Keratinocyte (primary cell): ENCODE measurements around the gene CLDN6. TPM values are rescaled to one million over a fixed set of nuclear protein-coding genes. Genes with fewer than 3 reads are reported as not detected.

Experiments
- DNase-seq: peaks from one replicate; pipeline ENCODE4 v3.0.0-alpha.2; 2011; ENCODE audit warnings: low read depth, missing footprints, low spot score
- FAIRE-seq: peaks from 2 replicates; lab custom pipeline; 2011; peaks lifted over from hg19 to GRCh38; lab: Jason Lieb, UNC
- H2AFZ ChIP-seq: 2 replicates; pipeline ENCODE4 v1.6.0; 2012; ENCODE audit warnings: low read length, control low read depth, inconsistent platforms; ENCODE audit not compliant: control insufficient read depth
- H3K27ac ChIP-seq: 2 replicates; pipeline ENCODE4 v1.5.1; 2011; ENCODE audit warnings: low read length; ENCODE audit not compliant: control insufficient read depth, insufficient read depth
- H3K27me3 ChIP-seq: 3 replicates; pipeline ENCODE4 v1.6.0; 2011; ENCODE audit warnings: low read length; ENCODE audit not compliant: control insufficient read depth, insufficient read depth; ENCODE audit errors: extremely low read depth
- H3K36me3 ChIP-seq, 2 experiments: 2 replicates in 1 of 2; 3 replicates in 1 of 2; pipeline ENCODE4 v1.5.1; 2011; ENCODE audit warnings: low read length in 2 of 2, mild to moderate bottlenecking in 1 of 2; ENCODE audit not compliant: control insufficient read depth in 2 of 2, insufficient read depth in 2 of 2; ENCODE audit errors: extremely low read depth in 1 of 2
- H3K4me1 ChIP-seq: 3 replicates; pipeline ENCODE4 v1.5.1; 2011; ENCODE audit warnings: low read length; ENCODE audit not compliant: control insufficient read depth, insufficient read depth; ENCODE audit errors: extremely low read depth
- H3K4me2 ChIP-seq: 3 replicates; pipeline ENCODE4 v1.6.0; 2011; ENCODE audit warnings: low read depth, low read length; ENCODE audit not compliant: control insufficient read depth, insufficient read depth; ENCODE audit errors: extremely low read depth
- H3K4me3 ChIP-seq, 3 experiments: fragments of 200-600 bp in 1 of 3; sonication (generic) in 1 of 3; 2 replicates in 2 of 3; 3 replicates in 1 of 3; pipeline ENCODE4 v1.5.1; 2011 to 2016; ENCODE audit warnings: low read length in 3 of 3, mild to moderate bottlenecking in 3 of 3, control low read depth in 2 of 3, inconsistent platforms in 1 of 3, low read depth in 1 of 3, mixed read lengths in 1 of 3, mixed run types in 1 of 3, moderate library complexity in 1 of 3; ENCODE audit not compliant: control insufficient read depth in 2 of 3, insufficient read depth in 2 of 3; ENCODE audit errors: extremely low read depth in 1 of 3
- H3K79me2 ChIP-seq: 2 replicates; pipeline ENCODE4 v1.6.0; 2012; ENCODE audit warnings: low read length; ENCODE audit not compliant: control insufficient read depth, insufficient read depth
- H3K9ac ChIP-seq: 3 replicates; pipeline ENCODE4 v1.6.0; 2011; ENCODE audit warnings: low read length; ENCODE audit not compliant: control insufficient read depth, insufficient read depth; ENCODE audit errors: extremely low read depth
- H3K9me1 ChIP-seq: 3 replicates; pipeline ENCODE4 v1.6.0; 2011; ENCODE audit warnings: low read length; ENCODE audit not compliant: control insufficient read depth, insufficient read depth; ENCODE audit errors: extremely low read depth
- H3K9me3 ChIP-seq: 2 replicates; pipeline ENCODE4 v1.5.1; 2012; ENCODE audit warnings: low read depth, low read length; ENCODE audit not compliant: control insufficient read depth
- H4K20me1 ChIP-seq: 3 replicates; pipeline ENCODE4 v1.6.0; 2011; ENCODE audit warnings: low read length; ENCODE audit not compliant: control insufficient read depth, insufficient read depth; ENCODE audit errors: extremely low read depth
- EZH2 ChIP-seq: IDR thresholded peaks from one replicate; pipeline ENCODE4 v1.6.1; 2012; ENCODE audit warnings: inconsistent platforms, mild to moderate bottlenecking, low read length, moderate library complexity
- dilution Hi-C: fragments of 300-500 bp; cut with MboI; formaldehyde crosslinking; loops from one replicate; pipeline ENCODE4 v1.7.0; 2020; ENCODE audit warnings: low sequenced_read_pairs; ENCODE audit not compliant: extremely low pct_ligation_motif_present
- polyA plus RNA-seq, 5 experiments: library from polyadenylated mRNA; depleted of rRNA in 3 of 5; stranded (reverse) in 3 of 5; stranded (forward) in 1 of 5; unstranded in 1 of 5; fragments of >200 nt; gene quantifications; 1 replicate in 1 of 5; 2 replicates in 3 of 5; 3 replicates in 1 of 5; pipeline versions ENCODE4 v1.2.1 to v1.2.3, GENCODE V29; 2011 to 2012; ENCODE audit warnings: missing spikeins in 2 of 5, low read depth in 1 of 5, low replicate concordance in 1 of 5
- TF ChIP-seq, protein P1 (sequence below), 3 experiments: IDR thresholded peaks in 1 of 3; conservative IDR thresholded peaks in 1 of 3; optimal IDR thresholded peaks in 1 of 3; 2 replicates in 2 of 3; 3 replicates in 1 of 3; pipeline versions ENCODE3 to v1.5.1; 2011; ENCODE audit warnings: low read length in 3 of 3, mild to moderate bottlenecking in 3 of 3, moderate library complexity in 2 of 3, control low read depth in 1 of 3, inconsistent platforms in 1 of 3; ENCODE audit not compliant: insufficient read depth in 2 of 3; ENCODE audit errors: extremely low read depth in 1 of 3

Gene CLDN6
- polyA plus RNA-seq, 1 donor (not counting 4 experiments of a cell fraction or from before 2014, with no cell fraction given), result not detected

- FAIRE-seq, result no peak
- TF ChIP-seq EZH2, result no peak
- TF ChIP-seq, protein P1, sequence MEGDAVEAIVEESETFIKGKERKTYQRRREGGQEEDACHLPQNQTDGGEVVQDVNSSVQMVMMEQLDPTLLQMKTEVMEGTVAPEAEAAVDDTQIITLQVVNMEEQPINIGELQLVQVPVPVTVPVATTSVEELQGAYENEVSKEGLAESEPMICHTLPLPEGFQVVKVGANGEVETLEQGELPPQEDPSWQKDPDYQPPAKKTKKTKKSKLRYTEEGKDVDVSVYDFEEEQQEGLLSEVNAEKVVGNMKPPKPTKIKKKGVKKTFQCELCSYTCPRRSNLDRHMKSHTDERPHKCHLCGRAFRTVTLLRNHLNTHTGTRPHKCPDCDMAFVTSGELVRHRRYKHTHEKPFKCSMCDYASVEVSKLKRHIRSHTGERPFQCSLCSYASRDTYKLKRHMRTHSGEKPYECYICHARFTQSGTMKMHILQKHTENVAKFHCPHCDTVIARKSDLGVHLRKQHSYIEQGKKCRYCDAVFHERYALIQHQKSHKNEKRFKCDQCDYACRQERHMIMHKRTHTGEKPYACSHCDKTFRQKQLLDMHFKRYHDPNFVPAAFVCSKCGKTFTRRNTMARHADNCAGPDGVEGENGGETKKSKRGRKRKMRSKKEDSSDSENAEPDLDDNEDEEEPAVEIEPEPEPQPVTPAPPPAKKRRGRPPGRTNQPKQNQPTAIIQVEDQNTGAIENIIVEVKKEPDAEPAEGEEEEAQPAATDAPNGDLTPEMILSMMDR (optimal IDR thresholded peaks at IDR 0.05 in 1 of 3, IDR thresholded peaks at IDR 0.05 in 1 of 3, conservative IDR thresholded peaks at IDR 0.05 in 1 of 3; ENCODE audit: extremely low read depth in 1 of 3, insufficient read depth in 2 of 3, low read length in 3 of 3), result no peak
- Histone ChIP-seq H2AFZ (peak overlapping the region; percentile 83), H3K4me1 (peaks cover 23% of the 10 kb centered on the region), H3K36me3 (peaks cover 4 to 14% of the 10 kb centered on the region in 2 experiments), H3K27ac (peak overlapping the region; percentile 10), H3K9me1 (no peaks in the 10 kb centered on the region), H3K4me2 (peak overlapping the region; percentile 62), H3K9me3 (no peaks in the 10 kb centered on the region), H3K79me2 (no peaks in the 10 kb centered on the region), H3K27me3 (no peaks in the 10 kb centered on the region), H3K9ac (peak overlapping the region; percentile 97), H3K4me3 (peak overlapping the region; percentile 36 to 80 (median 57)), H4K20me1 (no peaks in the 10 kb centered on the region)
- dilution Hi-C loops, result no loop called here
- DNase-seq, result no peak
These were observed 1.7 kb upstream of the CLDN6 start for GRCh38 chr16:3019594-3020246.

GRCh38 chr16:3017344-3017743, 639 bp downstream of the CLDN6 start:
- no peaks in the 10 kb centered on the region for H3K79me2 ChIP-seq
- no peak overlapping the region for H3K9ac ChIP-seq
- TF ChIP-seq, protein P1 (optimal IDR thresholded peaks at IDR 0.05 in 1 of 3, IDR thresholded peaks at IDR 0.05 in 1 of 3, conservative IDR thresholded peaks at IDR 0.05 in 1 of 3; ENCODE audit: extremely low read depth in 1 of 3, insufficient read depth in 2 of 3, low read length in 3 of 3), result no peak
- TF ChIP-seq EZH2, result no peak
- H3K4me3 ChIP-seq, result no peak overlapping the region
- dilution Hi-C loops, result no loop called here
- no peak overlapping the region for H3K27ac ChIP-seq
- no peaks in the 10 kb centered on the region for H3K9me3 ChIP-seq
- no peak overlapping the region for H2AFZ ChIP-seq
- peaks cover 21% of the 10 kb centered on the region for H3K27me3 ChIP-seq
- H3K4me1 ChIP-seq, result peaks cover 15% of the 10 kb centered on the region
- H3K9me1 ChIP-seq, result no peaks in the 10 kb centered on the region
- H3K4me2 ChIP-seq, result no peak overlapping the region
- peaks cover 4 to 6% of the 10 kb centered on the region in 2 experiments for H3K36me3 ChIP-seq
- no peak for DNase-seq
- no peak for FAIRE-seq
- no peaks in the 10 kb centered on the region for H4K20me1 ChIP-seq
